B cell (primary cell): ENCODE results near the gene BMF.

ENCODE experiments used
- CTCF ChIP-seq: fragments of 200-600 bp; IDR thresholded peaks from one replicate; pipeline ENCODE4 v1.8.0; 2022; ENCODE audit warnings: antibody characterized with exemption, mild to moderate bottlenecking
- EZH2 ChIP-seq: IDR thresholded peaks from 2 replicates; pipeline ENCODE4 v1.6.1; 2012; ENCODE audit warnings: borderline replicate concordance, low read depth, mild to moderate bottlenecking, moderate library complexity, low read length; ENCODE audit not compliant: insufficient read depth, poor library complexity, severe bottlenecking

GRCh38 chr15:40054855-40055575 is 53.7 kb downstream of the BMF start:
- TF ChIP-seq CTCF: no peak
- TF ChIP-seq EZH2: no peak
